Gastrocnemius medialis (tissue), 4 donors: ENCODE results near the gene KCNIP3. TPM values are rescaled to one million over a fixed set of nuclear protein-coding genes. Genes with fewer than 3 reads are reported as not detected.

Experiments used
- ATAC-seq, 2 donors: fragments of 150-250 bp; one replicate each; pipeline ENCODE4 v1.9.1; 2016
- DNase-seq, 2 donors: peaks; one replicate each; pipeline ENCODE4 v3.0.0-alpha.2; 2019
- H3K27ac ChIP-seq, 4 donors: fragments of 200-600 bp; sonication (generic); 1 replicate in 1 of 4; 2 replicates in 3 of 4; pipeline ENCODE4 v1.5.1; 2016 to 2018; ENCODE audit warnings: mild to moderate bottlenecking in 2 of 4, moderate library complexity in 1 of 4
- H3K27me3 ChIP-seq, 3 donors: fragments of 200-600 bp; sonication (generic) in 2 of 3; 1 replicate in 1 of 3; 2 replicates in 2 of 3; pipeline versions ENCODE4 v1.5.1 to v1.6.0; 2016 to 2019; ENCODE audit warnings: mild to moderate bottlenecking in 1 of 3, moderate library complexity in 1 of 3
- H3K36me3 ChIP-seq, 2 donors: fragments of 200-600 bp; sonication (generic) in 1 of 2; one replicate each; pipeline ENCODE4 v1.5.1; 2017 to 2018
- H3K4me1 ChIP-seq, 2 donors: fragments of 200-600 bp; sonication (generic) in 1 of 2; one replicate each; pipeline ENCODE4 v1.5.1; 2016 to 2017; ENCODE audit warnings: mild to moderate bottlenecking in 2 of 2
- H3K4me3 ChIP-seq, 4 donors: fragments of 200-600 bp; sonication (generic) in 3 of 4; 1 replicate in 1 of 4; 2 replicates in 3 of 4; pipeline ENCODE4 v1.5.1; 2016 to 2019; ENCODE audit warnings: mild to moderate bottlenecking in 2 of 4
- H3K9me3 ChIP-seq, 3 donors: fragments of 200-600 bp; sonication (generic) in 2 of 3; 1 replicate in 1 of 3; 2 replicates in 2 of 3; pipeline ENCODE4 v1.5.1; 2016 to 2019
- POLR2A ChIP-seq, 2 donors: fragments of 450-650 bp; IDR thresholded peaks; one replicate each; pipeline ENCODE4 v1.6.1; 2017; ENCODE audit warnings: antibody characterized with exemption in 2 of 2, mild to moderate bottlenecking in 2 of 2, moderate library complexity in 2 of 2
- in situ Hi-C, 4 donors: fragments of 200-750 bp; cut with MboI; loops; one replicate each; pipeline versions ENCODE4 v1.15.0 to v1.8.0; 2017; ENCODE audit warnings: low sequenced_read_pairs in 4 of 4
- intact Hi-C: fragments of 100-400 bp; cut with DNase I; formaldehyde crosslinking; loops from one replicate; pipeline ENCODE4 v1.15.1; 2023; ENCODE audit warnings: low total_unique reads
- total RNA-seq, 4 donors: library from RNA; depleted of rRNA; stranded (reverse); fragments of >200 nt; gene quantifications; one replicate each; pipeline versions ENCODE4 v1.1.0 to v1.2.3, GENCODE V29; 2016
- TF ChIP-seq, protein P1 (sequence below), 5 experiments: fragments of 450-650 bp in 3 of 5; fragments of 200-600 bp in 2 of 5; sonication (generic) in 2 of 5; IDR thresholded peaks in 4 of 5; conservative IDR thresholded peaks in 1 of 5; 1 replicate in 4 of 5; 2 replicates in 1 of 5; pipeline ENCODE4 v1.5.1; 2016 to 2019; ENCODE audit warnings: antibody characterized with exemption in 5 of 5, mild to moderate bottlenecking in 3 of 5, moderate library complexity in 3 of 5

KCNIP3 gene
- total RNA-seq, 4 donors from 2014 or later = 0.55 to 2.9 (median 1.0) TPM

DNA sequence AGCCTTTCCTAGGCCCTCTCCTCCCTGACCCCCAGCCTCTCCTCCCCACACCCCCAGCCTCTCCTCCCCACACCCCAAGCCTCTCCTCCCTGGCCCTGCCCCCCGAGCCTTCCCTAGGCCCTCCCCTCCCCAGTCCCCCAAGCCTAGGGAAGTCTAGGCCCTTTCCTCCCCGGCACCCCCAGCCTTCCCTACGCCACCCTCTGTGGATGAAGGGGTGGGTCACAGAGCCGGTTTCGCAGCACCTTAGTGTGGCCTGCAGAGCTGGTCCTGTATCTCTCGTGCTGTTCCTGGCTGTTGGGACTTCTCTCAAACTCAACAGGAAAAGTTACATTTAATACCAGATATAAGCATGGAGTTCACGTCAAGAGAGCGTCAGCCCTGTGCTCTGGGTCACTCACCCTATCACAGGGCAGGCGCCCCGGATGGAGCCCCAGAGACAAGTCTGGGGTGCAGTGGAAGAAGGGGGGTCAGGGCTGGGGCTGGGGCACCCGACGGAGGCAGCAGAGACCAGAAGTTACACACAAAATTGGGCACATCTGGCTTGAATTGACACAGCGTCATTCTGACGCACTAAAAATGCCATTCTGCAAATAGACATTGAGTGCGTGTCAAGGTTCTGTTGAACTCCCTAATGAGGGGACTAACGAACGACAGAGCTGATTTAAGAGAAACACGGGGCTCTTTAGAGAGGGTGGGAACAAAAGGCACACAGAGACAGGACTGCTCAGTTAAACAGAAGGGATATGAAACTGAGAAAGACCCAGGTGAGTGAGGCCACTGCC lies 24.0 kb downstream of the KCNIP3 start:
- no peak overlapping the region for H3K27ac ChIP-seq
- no peaks in the 10 kb centered on the region for H3K27me3 ChIP-seq
- H3K9me3 ChIP-seq = no peaks in the 10 kb centered on the region
- H3K36me3 ChIP-seq = no peaks in the 10 kb centered on the region
- ATAC-seq = no peak
- in situ Hi-C loops = no loop called here
- DNase-seq = no peak
- TF ChIP-seq POLR2A (IDR thresholded peaks at IDR 0.05) = no peak
- TF ChIP-seq, protein P1, sequence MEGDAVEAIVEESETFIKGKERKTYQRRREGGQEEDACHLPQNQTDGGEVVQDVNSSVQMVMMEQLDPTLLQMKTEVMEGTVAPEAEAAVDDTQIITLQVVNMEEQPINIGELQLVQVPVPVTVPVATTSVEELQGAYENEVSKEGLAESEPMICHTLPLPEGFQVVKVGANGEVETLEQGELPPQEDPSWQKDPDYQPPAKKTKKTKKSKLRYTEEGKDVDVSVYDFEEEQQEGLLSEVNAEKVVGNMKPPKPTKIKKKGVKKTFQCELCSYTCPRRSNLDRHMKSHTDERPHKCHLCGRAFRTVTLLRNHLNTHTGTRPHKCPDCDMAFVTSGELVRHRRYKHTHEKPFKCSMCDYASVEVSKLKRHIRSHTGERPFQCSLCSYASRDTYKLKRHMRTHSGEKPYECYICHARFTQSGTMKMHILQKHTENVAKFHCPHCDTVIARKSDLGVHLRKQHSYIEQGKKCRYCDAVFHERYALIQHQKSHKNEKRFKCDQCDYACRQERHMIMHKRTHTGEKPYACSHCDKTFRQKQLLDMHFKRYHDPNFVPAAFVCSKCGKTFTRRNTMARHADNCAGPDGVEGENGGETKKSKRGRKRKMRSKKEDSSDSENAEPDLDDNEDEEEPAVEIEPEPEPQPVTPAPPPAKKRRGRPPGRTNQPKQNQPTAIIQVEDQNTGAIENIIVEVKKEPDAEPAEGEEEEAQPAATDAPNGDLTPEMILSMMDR (IDR thresholded peaks at IDR 0.05 in 4 of 5, conservative IDR thresholded peaks at IDR 0.05 in 1 of 5) = no peak
- H3K4me3 ChIP-seq = no peak overlapping the region
- intact Hi-C loops = no loop called here
- H3K4me1 ChIP-seq = no peaks in the 10 kb centered on the region

DNA sequence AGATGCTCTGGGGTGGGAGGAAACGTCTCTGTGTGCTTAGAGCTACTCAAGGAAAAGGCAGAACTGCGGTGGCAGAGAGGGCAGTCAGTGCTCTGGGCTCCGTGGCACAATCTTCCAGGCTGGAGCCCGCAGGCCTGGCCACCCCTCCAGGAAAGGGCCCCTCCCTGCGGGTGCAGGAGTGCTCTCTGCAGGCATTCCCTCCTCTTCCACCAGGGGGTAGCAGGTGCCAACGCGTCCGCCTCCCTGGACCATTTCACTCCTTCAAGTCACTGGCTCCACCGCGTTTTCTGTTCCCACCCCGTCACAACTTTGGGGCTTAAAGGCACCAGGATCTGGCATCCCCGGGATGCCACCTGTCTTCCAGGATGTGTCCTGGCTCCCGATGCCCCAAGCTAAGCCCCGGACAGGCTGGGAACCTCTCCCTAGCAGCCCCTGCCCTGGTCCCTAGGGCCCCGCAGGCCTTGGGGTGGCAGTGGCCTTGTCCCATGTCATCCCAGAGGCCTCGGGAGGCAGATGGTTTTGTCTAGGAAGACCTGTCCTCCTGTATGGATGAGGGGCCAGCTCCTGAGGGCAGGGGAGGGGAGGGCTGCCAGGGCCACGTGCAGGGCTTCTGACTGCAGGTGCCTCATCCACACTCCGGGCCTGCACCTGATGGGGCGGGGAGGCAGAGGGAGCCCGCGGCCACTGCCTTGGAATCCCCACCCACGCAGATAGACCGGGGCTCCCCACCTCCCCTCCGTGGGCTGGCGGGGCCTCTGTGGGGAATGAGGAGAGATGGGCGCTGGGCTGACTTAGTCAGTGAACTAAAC lies 26.4 kb downstream of the KCNIP3 start:
- H3K27ac ChIP-seq = no peak overlapping the region
- no peaks in the 10 kb centered on the region for H3K4me1 ChIP-seq
- DNase-seq (no peak), ATAC-seq (no peak)
- in situ Hi-C loops (no loop called here), intact Hi-C loops (no loop called here)
- TF ChIP-seq, protein P1 (IDR thresholded peaks at IDR 0.05 in 4 of 5, conservative IDR thresholded peaks at IDR 0.05 in 1 of 5) = no peak
- TF ChIP-seq POLR2A (IDR thresholded peaks at IDR 0.05) = no peak
- H3K36me3 ChIP-seq = no peaks in the 10 kb centered on the region
- no peak overlapping the region for H3K4me3 ChIP-seq
- no peaks in the 10 kb centered on the region for H3K27me3 ChIP-seq
- no peaks in the 10 kb centered on the region for H3K9me3 ChIP-seq

DNA sequence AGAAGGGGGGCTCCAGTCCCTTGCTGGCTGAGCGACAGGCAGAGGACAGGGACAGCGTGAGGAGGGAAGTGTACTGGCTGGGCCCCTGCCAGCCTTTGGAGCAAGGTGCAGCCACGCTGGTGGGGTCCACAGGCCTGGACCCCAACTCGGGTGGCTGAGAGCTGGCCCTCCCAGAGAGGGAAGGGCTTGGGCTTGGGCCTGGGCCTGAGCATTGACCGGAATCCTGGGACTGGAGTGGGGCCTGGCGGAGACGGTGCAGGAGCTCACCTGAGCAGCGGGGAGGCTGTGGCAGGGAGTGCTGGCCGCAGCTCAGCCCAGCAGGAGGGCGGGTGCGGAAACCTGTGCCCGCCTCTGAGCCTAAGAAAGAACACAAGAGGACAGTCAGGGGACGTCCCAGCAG lies 27.9 kb downstream of the KCNIP3 start:
- intact Hi-C loops = no loop called here
- TF ChIP-seq, protein P1 (IDR thresholded peaks at IDR 0.05 in 4 of 5, conservative IDR thresholded peaks at IDR 0.05 in 1 of 5) = no peak
- no peak for TF ChIP-seq POLR2A (IDR thresholded peaks at IDR 0.05)
- no peaks in the 10 kb centered on the region for H3K36me3 ChIP-seq
- no peaks in the 10 kb centered on the region for H3K4me1 ChIP-seq
- no peak overlapping the region for H3K4me3 ChIP-seq
- in situ Hi-C loops = no loop called here
- no peaks in the 10 kb centered on the region for H3K9me3 ChIP-seq
- H3K27ac ChIP-seq = no peak overlapping the region
- no peaks in the 10 kb centered on the region for H3K27me3 ChIP-seq
- ATAC-seq = no peak
- DNase-seq = no peak

DNA sequence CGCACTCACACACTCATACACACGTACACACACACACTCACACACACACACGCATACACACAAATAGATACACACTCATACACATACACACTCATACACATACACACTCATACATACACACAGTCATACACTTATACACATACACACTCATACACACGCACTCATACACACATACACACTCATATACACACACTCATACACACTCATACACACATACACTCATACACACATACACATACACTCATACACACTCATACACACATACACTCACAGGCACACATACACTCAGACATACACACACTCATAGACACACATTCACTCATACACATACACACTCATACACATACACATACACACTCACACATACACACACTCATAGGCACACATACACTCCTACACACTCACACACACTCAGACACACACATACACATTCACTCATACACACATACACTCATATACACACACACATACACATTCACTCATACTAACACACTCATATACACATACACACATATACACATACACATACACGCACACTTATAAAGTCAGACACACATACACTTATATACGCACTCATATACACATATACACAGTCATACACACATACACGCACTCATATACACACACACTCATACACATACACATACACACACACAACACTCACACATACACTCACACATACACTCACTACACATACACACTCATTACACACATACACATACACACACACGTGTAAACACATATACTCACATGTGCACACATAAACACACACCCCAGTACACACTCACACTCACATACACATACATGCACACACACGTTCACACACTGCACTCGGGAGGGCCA lies 28.7 kb downstream of the KCNIP3 start:
- Histone ChIP-seq H3K27ac (no peak overlapping the region), H3K9me3 (no peaks in the 10 kb centered on the region), H3K36me3 (no peaks in the 10 kb centered on the region), H3K27me3 (no peaks in the 10 kb centered on the region), H3K4me3 (no peak overlapping the region), H3K4me1 (no peaks in the 10 kb centered on the region)
- ATAC-seq = no peak
- intact Hi-C loops (no loop called here), in situ Hi-C loops (no loop called here)
- no peak for TF ChIP-seq POLR2A (IDR thresholded peaks at IDR 0.05)
- TF ChIP-seq, protein P1 (IDR thresholded peaks at IDR 0.05 in 4 of 5, conservative IDR thresholded peaks at IDR 0.05 in 1 of 5) = no peak
- no peak for DNase-seq
